ENCODE results near the gene TMEM127. TPM values are rescaled to one million over a fixed set of nuclear protein-coding genes. Genes with fewer than 3 reads are reported as not detected.
"Not testable (repeated sequence)": the region's sequence is repeated elsewhere in the genome, so short reads cannot be mapped to it uniquely, and the experiment has no call there.

TMEM127 gene
- total and polyA plus RNA-seq, 7 donors, result 18.1 to 39.9 (median 26.1) TPM

DNA sequence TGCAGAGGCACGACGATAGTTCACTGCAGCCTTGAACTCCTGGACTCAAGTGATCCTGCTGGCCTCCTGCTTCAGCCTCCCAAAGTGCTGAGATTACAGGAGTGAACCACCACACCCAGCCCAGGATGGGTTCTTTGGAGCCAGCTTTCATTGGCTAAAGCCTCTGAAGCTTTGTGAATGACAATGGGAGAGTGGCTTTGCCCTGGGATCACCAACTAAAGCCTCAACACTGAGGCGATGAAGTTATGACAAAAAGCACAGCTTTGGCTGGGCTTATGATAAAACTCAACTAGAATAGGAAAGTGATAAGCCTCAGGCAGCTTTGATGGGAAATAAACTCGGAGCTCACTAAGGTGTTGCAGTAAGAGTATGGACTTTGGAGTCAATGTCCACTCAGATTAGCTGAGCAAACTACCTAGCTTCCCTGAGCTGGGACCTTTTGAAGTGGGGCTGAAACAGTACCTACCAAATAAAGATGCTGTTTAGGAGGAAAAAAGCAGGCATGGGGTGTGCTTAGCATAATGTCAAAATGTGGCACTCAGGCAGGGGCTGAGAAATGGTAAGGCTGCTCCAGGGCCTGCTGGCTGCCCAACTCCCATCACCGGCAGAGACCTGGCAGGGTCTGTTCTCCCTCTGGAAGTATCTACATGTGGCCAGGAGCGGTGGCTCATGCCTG is 4.3 kb downstream of the TMEM127 start:
- Histone ChIP-seq H3K36me3 (ENCODE audit: insufficient read depth in 1 of 2, low read depth in 1 of 2) (peaks cover 0 to 19% of the 10 kb centered on the region in 2 donors), H3K4me1 (peaks cover 79% of the 10 kb centered on the region), H3K27ac (peak overlapping the region; percentile 97), H3K9me3 (no peaks in the 10 kb centered on the region), H3K4me3 (peak overlapping the region; percentile 45), H3K27me3 (ENCODE audit: insufficient read depth in 3 of 3, low read length in 2 of 3) (no peaks in the 10 kb centered on the region)
- WGBS, 3 donors, result 75 to 82% (median 77%) methylated on average over 6 of the region's 6 CpGs
- no peak for ATAC-seq
- TF ChIP-seq, protein P1, sequence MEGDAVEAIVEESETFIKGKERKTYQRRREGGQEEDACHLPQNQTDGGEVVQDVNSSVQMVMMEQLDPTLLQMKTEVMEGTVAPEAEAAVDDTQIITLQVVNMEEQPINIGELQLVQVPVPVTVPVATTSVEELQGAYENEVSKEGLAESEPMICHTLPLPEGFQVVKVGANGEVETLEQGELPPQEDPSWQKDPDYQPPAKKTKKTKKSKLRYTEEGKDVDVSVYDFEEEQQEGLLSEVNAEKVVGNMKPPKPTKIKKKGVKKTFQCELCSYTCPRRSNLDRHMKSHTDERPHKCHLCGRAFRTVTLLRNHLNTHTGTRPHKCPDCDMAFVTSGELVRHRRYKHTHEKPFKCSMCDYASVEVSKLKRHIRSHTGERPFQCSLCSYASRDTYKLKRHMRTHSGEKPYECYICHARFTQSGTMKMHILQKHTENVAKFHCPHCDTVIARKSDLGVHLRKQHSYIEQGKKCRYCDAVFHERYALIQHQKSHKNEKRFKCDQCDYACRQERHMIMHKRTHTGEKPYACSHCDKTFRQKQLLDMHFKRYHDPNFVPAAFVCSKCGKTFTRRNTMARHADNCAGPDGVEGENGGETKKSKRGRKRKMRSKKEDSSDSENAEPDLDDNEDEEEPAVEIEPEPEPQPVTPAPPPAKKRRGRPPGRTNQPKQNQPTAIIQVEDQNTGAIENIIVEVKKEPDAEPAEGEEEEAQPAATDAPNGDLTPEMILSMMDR (IDR thresholded peaks at IDR 0.05), result no peak
- intact Hi-C loops (cut with DNase I), result loop anchor here (2.0 to 10.0 kb wide), 4 partner anchors 57 to 267 kb away; partner anchors contain the start of genes ANKRD36C (in 1 of the 2) and DUSP2 (in 1 of the 2)
- DNase-seq, result no peak

DNA sequence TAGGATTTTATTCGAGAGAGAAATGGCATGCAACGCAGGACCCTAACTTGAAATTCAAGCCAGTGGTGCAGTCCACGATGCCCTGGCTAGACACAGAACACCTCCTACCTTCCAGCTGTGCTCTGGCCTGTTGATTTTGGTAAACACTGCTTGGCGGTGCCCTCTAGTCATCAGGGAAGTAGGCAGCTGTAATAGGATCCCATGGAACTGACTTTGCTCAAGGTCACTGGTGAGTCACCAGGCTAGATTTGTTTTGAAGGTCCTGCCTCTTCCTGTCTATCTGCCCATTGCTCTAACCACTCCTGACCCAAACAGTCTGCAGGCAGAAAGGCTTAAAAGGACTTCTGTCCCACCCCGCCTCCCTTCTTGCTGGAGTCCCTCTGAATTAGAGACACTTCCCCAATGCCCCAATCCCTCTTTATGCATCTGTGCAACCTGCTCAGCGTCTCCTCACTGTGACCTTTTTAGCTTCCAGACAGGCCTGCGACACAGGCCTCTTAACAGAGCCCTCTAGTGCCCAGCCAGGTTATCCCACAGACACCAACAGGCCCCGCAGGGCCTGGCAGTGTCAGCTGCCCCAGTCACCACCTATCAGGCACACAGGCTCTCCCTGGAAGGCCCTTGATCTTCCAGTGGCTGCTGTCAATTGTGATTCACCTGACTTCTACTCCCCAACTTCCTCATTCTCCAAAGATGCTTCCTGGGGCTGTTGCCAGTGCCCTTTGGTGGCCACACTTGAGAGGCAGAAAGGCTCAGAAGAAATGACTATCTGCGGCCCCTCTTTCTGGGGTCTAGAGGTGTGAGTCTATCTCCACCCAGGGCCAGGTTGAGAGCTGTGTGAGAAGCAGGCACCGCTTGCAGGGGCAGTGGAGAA is 5.2 kb downstream of the TMEM127 start:
- Histone ChIP-seq H3K4me1 (peaks cover 87% of the 10 kb centered on the region), H3K27ac (peak overlapping the region; percentile 97), H3K9me3 (no peaks in the 10 kb centered on the region), H3K36me3 (ENCODE audit: insufficient read depth in 1 of 2, low read depth in 1 of 2) (peaks cover 0 to 25% of the 10 kb centered on the region in 2 donors), H3K4me3 (peak overlapping the region; percentile 45), H3K27me3 (ENCODE audit: insufficient read depth in 3 of 3, low read length in 2 of 3) (no peaks in the 10 kb centered on the region)
- ATAC-seq (peak; percentile 74 to 83 (median 80)), DNase-seq (peak; percentile 61 to 81)
- TF ChIP-seq, protein P1 (IDR thresholded peaks at IDR 0.05), result peak; percentile 50
- WGBS, 3 donors, result 25 to 34% (median 27%) methylated on average over 10 of the region's 10 CpGs
- intact Hi-C loops (cut with DNase I), result loop anchor here (2.0 to 10.0 kb wide), 4 partner anchors 56 to 266 kb away; partner anchors contain the start of genes ANKRD36C (in 1 of the 2) and DUSP2 (in 1 of the 2)

DNA sequence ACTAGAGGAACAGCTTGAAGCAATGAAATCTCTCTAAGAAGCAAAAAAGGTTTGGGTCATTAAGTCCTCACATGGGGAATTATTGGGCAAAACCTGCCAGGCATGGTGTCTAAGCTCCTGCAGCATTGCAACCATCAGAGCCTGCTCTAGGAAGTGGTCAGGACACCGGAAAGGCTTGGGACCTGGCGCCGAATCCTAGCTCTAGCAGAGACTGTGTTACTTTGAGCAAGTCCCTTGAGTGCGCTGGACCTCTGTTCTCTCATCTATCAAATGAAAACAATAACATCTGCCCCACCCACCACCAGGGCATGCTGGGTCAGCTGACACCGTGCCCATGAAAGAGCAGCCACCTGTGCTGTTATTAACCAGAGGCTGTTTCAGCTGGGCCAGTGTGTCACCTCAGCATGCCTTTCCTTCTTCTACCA is 6.3 kb downstream of the TMEM127 start:
- H3K36me3 ChIP-seq (ENCODE audit: insufficient read depth in 1 of 2, low read depth in 1 of 2), result peaks cover 0 to 36% of the 10 kb centered on the region in 2 donors
- peak overlapping the region; percentile 45 for H3K4me3 ChIP-seq
- peaks cover 97% of the 10 kb centered on the region for H3K4me1 ChIP-seq
- 35 to 36% (median 36%) methylated on average over 5 of the region's 5 CpGs for WGBS, 3 donors
- no peaks in the 10 kb centered on the region for H3K9me3 ChIP-seq
- intact Hi-C loops (cut with DNase I), result no loop called here
- TF ChIP-seq, protein P1 (IDR thresholded peaks at IDR 0.05), result no peak
- peak overlapping the region; percentile 97 for H3K27ac ChIP-seq
- DNase-seq (peak; percentile 28 to 58), ATAC-seq (peak; percentile 15 to 59 (median 40))
- H3K27me3 ChIP-seq (ENCODE audit: insufficient read depth in 3 of 3, low read length in 2 of 3), result no peaks in the 10 kb centered on the region

DNA sequence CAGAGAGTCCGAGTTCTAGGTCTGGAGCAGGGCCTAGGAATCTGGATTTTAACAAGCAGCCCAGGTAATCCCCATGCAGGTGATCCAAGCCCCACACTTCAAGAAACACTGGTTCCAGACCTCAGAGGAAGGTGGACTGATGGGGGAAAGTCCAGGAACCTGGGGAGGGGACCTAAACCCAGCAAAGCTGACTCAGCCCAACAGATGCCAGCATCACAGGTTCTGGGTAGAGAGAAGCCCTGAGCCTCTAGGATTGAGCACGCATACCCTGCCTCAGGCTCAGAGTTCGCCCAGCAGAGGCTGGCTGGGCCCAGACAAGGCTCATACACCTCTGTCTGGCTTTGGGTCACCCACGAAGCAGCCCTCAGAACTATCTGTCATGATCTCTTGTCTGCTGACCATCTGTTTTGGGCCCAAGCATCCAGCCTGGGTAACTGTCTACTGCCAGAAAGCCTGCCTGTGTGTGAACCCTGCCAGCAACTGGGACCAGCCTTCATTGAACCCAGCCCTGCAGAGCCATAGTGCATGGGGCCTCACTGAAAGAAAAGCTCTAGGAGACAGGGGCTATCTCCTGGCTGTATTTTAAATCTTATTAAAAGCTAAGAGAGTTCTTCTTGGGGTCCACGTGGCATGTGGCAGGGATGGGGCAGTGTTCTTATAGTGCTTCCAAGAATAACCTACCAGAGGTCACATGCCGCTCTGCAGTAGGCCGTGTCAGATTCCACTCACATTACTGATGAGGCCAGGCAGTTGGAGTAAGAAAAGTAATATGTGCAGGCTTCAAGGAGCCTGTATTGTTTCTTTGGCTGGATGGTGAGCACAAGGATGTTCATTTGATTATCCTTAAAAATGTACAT is 7.4 kb downstream of the TMEM127 start:
- H3K36me3 ChIP-seq (ENCODE audit: insufficient read depth in 1 of 2, low read depth in 1 of 2), result peaks cover 2 to 39% of the 10 kb centered on the region in 2 donors
- H3K27me3 ChIP-seq (ENCODE audit: insufficient read depth in 3 of 3, low read length in 2 of 3), result no peaks in the 10 kb centered on the region
- intact Hi-C loops (cut with DNase I), result no loop called here
- H3K4me3 ChIP-seq, result peak overlapping the region; percentile 45
- peak; percentile 68 to 82 (median 78) for ATAC-seq
- peak in 1 of 2 donors; percentile 67 for DNase-seq
- peak overlapping the region; percentile 97 for H3K27ac ChIP-seq
- no peaks in the 10 kb centered on the region for H3K9me3 ChIP-seq
- H3K4me1 ChIP-seq, result peaks cover 97% of the 10 kb centered on the region
- TF ChIP-seq, protein P1 (IDR thresholded peaks at IDR 0.05), result no peak
- WGBS, 3 donors, result 17 to 44% (median 26%) methylated on average over 7 of the region's 7 CpGs

DNA sequence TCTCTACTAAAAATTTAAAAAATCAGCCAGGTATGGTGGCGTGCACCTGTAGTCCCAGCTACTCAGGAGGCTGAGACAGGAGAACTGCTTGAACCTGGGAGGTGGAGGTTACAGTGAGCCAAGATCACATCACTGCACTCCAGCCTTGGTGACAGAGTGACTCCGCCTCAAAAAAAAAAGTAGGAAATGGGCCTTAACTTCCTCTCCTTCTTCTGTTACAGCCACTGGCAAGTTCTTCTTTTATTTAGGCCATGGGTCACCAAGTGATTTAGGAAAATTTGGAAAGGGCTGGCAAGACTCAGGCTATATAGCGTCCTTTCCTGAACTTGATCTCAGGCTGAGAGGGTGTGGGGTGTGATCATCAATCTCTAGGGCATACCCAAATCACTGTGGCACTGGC is 8.1 kb downstream of the TMEM127 start:
- H3K4me3 ChIP-seq; intact Hi-C loops (cut with DNase I); H3K9me3 ChIP-seq; DNase-seq; H3K27me3 ChIP-seq (ENCODE audit: insufficient read depth in 3 of 3, low read length in 2 of 3): not testable (repeated sequence)
- Histone ChIP-seq H3K4me1 (peaks cover 100% of the 10 kb centered on the region), H3K27ac (peak overlapping the region; percentile 97), H3K36me3 (ENCODE audit: insufficient read depth in 1 of 2, low read depth in 1 of 2) (peaks cover 5 to 43% of the 10 kb centered on the region in 2 donors)
- 50 to 73% (median 61%) methylated on average over 2 to 3 of the region's 3 CpGs for WGBS, 3 donors
- peak in 2 of 4 donors; percentile 4 to 21 for ATAC-seq

Measured in psoas muscle (tissue), 8 donors.